ENCODE results near the gene CDHR5. TPM values are rescaled to one million over a fixed set of nuclear protein-coding genes. Genes with fewer than 3 reads are reported as not detected.

The CDHR5 gene
- total RNA-seq, 4 donors from 2014 or later = not detected

DNA sequence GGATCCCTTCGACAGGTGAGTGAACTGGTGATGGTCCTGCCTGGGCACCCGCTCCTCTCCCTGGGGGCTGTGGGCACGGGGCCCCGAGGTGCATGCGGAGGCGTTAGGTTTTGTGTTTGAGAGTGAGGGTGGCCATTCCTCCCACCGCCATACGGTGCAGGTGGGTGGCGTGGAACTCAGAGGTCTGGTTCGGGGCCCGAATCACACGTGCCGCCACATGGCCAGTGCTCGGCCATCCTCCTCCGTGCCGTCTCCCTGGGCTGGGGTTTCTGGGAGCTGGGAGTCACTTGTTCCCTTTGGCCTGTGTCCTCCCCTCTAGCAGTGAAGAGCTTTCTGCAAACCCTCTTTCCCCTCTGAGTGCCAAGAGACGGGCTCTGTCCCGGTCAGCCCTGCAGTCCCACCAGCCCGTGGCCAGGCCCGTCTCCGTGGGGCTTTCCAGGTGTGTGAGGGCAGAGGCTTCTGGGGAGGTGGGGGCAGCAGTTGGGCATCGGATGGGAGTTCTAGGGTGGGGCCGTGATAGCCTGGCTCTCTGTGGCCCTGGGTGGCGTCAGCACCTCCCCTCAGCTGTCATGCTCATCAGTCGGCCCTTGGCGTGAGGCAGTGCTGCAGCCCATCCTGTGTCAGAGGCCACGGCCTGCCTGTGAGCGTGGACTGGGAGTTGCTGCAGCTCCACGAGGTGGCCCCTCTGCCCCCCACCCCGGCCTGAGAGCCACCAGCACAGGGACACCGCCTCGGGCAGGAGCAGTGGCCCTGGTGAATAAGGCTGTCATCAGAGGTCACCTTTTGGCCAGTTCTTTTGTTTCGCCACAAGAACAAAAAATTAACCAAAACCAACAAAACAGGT, 19.2 kb downstream of the CDHR5 start:
- TF ChIP-seq, protein P1, sequence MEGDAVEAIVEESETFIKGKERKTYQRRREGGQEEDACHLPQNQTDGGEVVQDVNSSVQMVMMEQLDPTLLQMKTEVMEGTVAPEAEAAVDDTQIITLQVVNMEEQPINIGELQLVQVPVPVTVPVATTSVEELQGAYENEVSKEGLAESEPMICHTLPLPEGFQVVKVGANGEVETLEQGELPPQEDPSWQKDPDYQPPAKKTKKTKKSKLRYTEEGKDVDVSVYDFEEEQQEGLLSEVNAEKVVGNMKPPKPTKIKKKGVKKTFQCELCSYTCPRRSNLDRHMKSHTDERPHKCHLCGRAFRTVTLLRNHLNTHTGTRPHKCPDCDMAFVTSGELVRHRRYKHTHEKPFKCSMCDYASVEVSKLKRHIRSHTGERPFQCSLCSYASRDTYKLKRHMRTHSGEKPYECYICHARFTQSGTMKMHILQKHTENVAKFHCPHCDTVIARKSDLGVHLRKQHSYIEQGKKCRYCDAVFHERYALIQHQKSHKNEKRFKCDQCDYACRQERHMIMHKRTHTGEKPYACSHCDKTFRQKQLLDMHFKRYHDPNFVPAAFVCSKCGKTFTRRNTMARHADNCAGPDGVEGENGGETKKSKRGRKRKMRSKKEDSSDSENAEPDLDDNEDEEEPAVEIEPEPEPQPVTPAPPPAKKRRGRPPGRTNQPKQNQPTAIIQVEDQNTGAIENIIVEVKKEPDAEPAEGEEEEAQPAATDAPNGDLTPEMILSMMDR (IDR thresholded peaks at IDR 0.05; ENCODE audit: low read depth) = no peak

DNA sequence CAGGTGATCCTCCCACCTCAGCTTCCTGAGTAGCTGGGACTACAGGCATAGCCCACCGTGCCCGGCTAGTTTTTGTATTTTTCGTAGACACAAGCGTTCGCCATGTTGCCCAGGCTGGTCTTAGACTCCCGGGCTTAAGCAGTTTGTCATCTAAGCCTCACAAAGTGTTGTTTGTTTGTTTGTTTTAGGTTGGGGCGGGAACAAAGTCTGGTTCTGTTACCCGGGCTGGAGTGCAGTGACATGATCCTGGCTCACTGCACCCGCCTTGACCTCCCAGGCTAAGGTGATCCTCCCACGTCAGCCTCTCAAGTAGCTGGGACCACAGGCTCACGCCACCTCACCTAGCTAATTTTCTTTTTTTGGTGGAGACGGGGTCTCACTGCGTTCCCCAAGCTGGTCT, 21.6 kb downstream of the CDHR5 start:
- TF ChIP-seq, protein P1 (IDR thresholded peaks at IDR 0.05; ENCODE audit: low read depth) = no peak

DNA sequence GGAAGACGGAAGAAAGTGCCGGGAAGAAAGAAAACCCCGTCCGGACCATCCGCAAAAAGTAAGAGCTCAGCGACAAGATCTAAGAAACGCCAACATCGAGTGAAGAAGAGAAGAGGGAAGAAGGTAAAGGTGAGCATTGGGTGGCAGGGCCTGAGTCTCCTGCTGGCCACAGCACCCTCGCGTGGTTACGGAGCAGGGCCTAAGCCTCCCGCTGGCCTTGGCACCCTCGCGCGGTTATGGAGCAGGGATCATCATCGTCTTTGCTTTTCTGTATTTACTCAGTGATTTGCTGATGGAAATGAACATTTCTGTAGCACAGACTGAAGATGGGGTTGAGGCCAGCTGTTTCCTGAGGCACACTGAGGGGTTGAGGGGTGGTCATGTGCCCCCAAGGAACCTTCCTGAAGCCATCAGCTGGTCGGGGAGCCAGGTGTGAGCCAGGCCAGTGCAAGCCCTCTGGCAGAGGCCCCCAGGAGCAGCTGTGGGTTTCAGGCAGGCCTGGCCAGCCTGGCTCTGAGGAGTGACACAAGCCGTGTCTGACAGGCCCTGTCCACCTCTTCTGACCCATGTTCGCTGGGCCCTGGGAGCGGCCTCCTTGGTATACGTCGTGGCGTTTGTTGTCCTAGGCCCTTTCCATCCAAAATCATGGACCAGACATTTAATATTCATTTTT, 23.0 kb downstream of the CDHR5 start:
- TF ChIP-seq, protein P1 (IDR thresholded peaks at IDR 0.05; ENCODE audit: low read depth) = no peak

DNA sequence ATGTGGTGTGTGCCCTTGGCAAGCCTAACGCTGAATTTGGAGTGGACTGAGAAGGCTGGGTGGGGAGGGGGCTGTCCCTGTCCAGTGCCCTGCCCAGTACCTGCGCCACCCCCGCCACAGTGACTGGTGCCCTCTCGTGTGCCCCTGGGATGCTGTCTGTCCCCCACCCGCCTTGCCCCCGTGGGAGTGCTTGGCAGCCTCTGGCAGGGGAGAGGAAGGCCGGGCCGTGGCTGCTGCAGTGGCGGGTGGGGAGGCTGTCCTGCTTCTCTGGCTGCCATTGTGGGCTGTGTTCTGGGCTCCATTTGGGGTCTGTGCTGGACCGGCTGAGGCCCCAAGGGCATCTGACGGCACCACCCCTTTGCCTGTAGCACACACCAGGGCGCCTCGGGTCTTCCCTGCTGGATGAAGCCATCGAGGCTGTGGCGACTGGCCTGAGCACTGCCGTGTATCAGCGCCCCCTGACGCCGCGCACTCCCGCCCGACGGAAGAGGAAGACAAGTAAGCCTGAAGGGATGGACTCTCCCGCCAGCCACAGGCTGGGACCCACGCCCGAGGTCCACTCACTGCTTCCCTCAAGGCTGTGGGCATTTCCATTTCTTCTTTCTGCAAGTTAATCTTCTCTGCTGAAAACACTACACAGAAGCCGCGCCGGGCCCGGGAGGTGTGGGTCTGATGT, 26.6 kb downstream of the CDHR5 start:
- TF ChIP-seq, protein P1 (IDR thresholded peaks at IDR 0.05; ENCODE audit: low read depth) = no peak

DNA sequence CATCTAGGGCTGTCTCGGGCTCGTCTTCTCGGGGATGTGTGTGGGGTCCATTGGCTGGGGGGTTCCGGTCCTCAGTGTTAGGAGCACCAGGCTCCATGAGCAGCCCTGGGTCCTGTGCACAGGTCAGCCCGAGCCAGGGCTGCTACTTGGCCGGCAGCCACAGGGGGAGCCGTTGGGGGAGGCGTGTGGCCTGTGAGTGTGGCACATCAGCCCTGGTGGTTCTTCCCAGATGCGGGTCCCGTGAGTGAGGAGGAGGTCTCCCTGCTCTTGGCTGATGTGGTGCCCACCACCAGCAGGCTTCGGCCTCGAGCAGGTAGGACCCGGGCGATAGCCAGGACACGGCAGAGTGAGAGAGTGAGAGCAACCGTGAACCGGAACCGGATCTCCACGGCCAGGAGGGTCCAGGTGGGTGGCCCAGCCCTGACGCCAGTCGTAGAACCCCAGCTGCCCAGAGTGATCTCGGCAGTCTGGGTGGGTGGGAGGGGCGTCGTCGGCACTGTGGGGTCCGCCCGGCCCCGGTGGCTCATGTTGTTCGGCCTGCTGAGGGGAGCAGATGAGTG, 27.5 kb downstream of the CDHR5 start:
- TF ChIP-seq, protein P1 (IDR thresholded peaks at IDR 0.05; ENCODE audit: low read depth) = no peak

DNA sequence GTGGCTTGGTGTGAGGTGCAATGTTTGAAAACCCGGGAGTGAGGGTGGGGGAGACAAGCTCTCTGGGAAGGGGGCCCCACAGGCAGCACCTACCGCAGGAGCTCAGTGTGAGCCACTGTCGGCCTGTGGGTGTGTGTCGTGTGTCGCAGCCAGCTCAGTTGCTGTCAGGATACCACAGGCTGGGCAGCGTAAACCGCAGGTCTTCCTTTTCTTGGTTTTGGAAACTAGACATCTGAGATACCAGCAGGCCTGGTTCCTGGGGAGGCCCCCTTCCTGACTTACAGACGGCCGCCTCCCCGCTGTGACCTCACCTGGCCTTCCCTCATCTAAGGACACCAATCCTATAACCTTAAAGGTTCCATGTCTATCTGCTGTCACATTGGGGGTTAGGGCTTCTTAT, 28.4 kb downstream of the CDHR5 start:
- TF ChIP-seq, protein P1 (IDR thresholded peaks at IDR 0.05; ENCODE audit: low read depth) = no peak

DNA sequence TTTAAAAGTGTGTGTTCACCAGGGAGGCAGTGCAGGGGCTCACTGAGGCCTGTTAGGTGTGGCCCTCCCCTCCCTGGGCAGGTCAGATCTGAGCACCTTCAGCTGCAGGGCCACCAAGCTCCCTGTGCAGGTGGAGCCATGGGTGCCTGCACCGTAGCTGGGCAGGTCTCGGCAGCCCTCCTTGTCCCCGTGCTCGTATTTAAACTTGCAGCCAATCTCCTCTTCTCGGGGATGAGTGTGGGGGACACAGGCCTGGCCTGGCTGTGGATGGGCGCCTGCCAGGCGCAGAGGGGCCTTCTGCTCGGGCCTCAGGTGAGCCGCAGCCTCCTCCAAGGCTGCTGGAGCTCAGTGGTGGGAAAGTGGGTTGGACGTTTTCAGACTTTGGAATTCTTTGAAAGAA, 29.4 kb downstream of the CDHR5 start:
- TF ChIP-seq, protein P1 (IDR thresholded peaks at IDR 0.05; ENCODE audit: low read depth) = no peak
